ENCODE results near the gene HDAC4. TPM values are rescaled to one million over a fixed set of nuclear protein-coding genes. Genes with fewer than 3 reads are reported as not detected.
A peak's percentile ranks its signal among the peaks of the same experiment; 100 is the strongest.

HDAC4 gene
- polyA plus RNA-seq, 1 donor from 2014 or later: 2.8 TPM

GRCh38 chr2:239250216-239251081 is 150.4 kb downstream of the HDAC4 start:
- Mint-ChIP-seq H3K4me3 (peak overlapping the region in 1 of 4 donors; percentile 65), H3K27ac (no peak overlapping the region), H3K9me3 (no peaks in the 10 kb centered on the region), H3K27me3 (peaks cover 25% of the 10 kb centered on the region), H3K4me1 (peaks cover 14 to 28% (median 24%) of the 10 kb centered on the region in 3 donors), H3K36me3 (no peaks in the 10 kb centered on the region)

GRCh38 chr2:239249776-239250175 is 151.0 kb downstream of the HDAC4 start:
- peaks cover 12 to 28% (median 24%) of the 10 kb centered on the region in 3 donors for H3K4me1 Mint-ChIP-seq
- H3K27ac Mint-ChIP-seq: no peak overlapping the region
- H3K4me3 Mint-ChIP-seq: no peak overlapping the region
- peaks cover 25% of the 10 kb centered on the region for H3K27me3 Mint-ChIP-seq
- H3K36me3 Mint-ChIP-seq: no peaks in the 10 kb centered on the region
- no peaks in the 10 kb centered on the region for H3K9me3 Mint-ChIP-seq

DNA sequence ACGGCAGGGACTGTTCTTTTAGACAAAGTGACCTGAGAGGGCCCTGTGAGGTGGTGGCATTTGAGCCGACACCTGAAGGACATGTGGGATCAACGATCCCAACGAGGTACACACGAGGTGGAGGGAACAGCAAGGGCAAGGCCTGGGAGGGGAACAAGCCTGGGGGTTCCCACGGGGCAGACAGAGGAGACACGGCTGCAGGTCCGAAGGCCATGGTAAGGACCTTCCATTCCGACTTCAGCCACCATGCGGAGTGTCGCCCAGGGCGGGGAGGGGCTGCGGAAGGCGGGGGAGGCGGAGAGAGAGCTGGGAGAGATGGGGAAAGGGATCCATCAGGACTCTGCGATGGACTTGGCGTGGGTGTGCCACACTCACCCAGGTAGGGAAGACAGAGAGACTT is 151.8 kb downstream of the HDAC4 start:
- Mint-ChIP-seq H3K27me3 (peaks cover 19% of the 10 kb centered on the region), H3K9me3 (no peaks in the 10 kb centered on the region), H3K4me3 (no peak overlapping the region), H3K4me1 (peaks cover 11 to 21% (median 21%) of the 10 kb centered on the region in 3 donors), H3K27ac (no peak overlapping the region), H3K36me3 (no peaks in the 10 kb centered on the region)

DNA sequence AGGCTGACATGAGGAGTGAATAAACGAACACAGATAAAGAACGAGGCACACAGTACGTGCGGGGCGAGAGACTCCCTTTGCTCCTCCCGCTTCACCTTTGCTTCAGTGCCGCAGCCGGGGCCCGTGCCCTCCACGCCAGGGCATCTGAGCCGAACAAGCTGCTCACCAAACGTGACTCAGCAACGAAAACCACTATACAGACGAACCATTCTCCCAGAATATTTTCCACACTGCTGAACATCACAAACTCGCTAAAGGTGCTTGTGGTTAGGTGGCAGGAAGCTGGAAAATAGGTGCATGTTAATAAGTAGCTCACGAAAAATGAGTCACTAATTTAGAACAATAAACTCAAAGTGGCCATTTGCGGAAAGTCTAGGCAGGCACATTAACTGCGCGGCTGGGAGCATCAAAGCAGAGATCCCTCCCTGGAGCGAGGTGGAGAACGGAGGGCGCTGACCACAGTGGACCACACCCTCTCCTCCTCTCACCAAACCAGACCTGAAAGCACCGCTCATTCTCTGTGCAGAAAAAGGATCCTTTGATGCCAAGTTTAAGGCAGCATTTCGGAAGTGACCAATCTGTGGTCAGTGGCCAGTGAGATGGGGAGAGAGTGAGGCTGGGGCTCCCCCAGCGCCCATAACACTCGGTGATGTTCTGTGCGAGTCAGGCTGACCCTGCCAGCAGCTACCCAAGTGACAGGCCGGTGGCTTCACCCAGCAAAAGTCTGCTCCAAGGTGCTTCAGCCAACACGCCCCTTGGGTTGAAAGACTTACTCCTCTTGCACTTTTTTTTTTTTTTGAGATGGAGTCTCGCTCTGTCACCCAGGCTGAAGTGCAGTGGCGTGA is 153.2 kb downstream of the HDAC4 start:
- Mint-ChIP-seq H3K27me3 (peaks cover 8% of the 10 kb centered on the region), H3K27ac (peak overlapping the region in 1 of 3 donors; percentile 77), H3K36me3 (no peaks in the 10 kb centered on the region), H3K9me3 (no peaks in the 10 kb centered on the region), H3K4me1 (peaks cover 0 to 7% (median 6%) of the 10 kb centered on the region in 3 donors), H3K4me3 (no peak overlapping the region)

DNA sequence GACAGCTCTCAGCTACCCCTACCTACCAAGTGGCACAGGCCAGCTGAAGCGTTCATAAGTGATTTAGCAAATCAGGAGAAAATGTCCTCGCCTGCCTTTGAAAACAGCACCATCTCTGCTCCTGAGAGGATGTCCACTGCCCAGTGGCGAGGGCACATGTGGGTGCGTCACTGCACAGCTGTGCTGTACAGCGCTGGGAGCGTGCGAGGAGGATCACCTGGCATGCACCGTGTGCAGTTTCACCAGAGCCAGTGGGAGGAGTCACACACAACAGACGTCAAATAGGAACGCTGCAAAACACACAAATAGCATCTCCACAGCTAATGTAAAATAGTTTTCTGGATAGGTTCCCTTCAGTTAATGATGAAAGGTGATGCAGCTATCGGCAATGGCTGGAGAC is 154.1 kb downstream of the HDAC4 start:
- peaks cover 0 to 6% (median 5%) of the 10 kb centered on the region in 3 donors for H3K4me1 Mint-ChIP-seq
- no peaks in the 10 kb centered on the region for H3K9me3 Mint-ChIP-seq
- H3K36me3 Mint-ChIP-seq: peaks cover 1% of the 10 kb centered on the region
- H3K4me3 Mint-ChIP-seq: no peak overlapping the region
- H3K27ac Mint-ChIP-seq: no peak overlapping the region
- peaks cover 3% of the 10 kb centered on the region for H3K27me3 Mint-ChIP-seq

GRCh38 chr2:239245872-239246721 is 154.7 kb downstream of the HDAC4 start:
- H3K9me3 Mint-ChIP-seq: no peaks in the 10 kb centered on the region
- no peak overlapping the region for H3K27ac Mint-ChIP-seq
- peaks cover 1% of the 10 kb centered on the region for H3K36me3 Mint-ChIP-seq
- peaks cover 0 to 6% (median 5%) of the 10 kb centered on the region in 3 donors for H3K4me1 Mint-ChIP-seq
- H3K27me3 Mint-ChIP-seq: peaks cover 2% of the 10 kb centered on the region
- H3K4me3 Mint-ChIP-seq: no peak overlapping the region

GRCh38 chr2:239245107-239245506 is 155.7 kb downstream of the HDAC4 start:
- Mint-ChIP-seq H3K9me3 (no peaks in the 10 kb centered on the region), H3K27me3 (peaks cover 2% of the 10 kb centered on the region), H3K27ac (no peak overlapping the region), H3K4me1 (peaks cover 2 to 11% (median 10%) of the 10 kb centered on the region in 3 donors), H3K36me3 (peaks cover 1% of the 10 kb centered on the region), H3K4me3 (no peak overlapping the region)

- Mint-ChIP-seq H3K36me3 (peaks cover 1% of the 10 kb centered on the region), H3K9me3 (no peaks in the 10 kb centered on the region), H3K27me3 (peaks cover 2% of the 10 kb centered on the region), H3K27ac (peak overlapping the region in 1 of 3 donors; percentile 63), H3K4me3 (no peak overlapping the region), H3K4me1 (peaks cover 2 to 11% (median 10%) of the 10 kb centered on the region in 3 donors)
Measured at GRCh38 chr2:239244625-239245024, 156.2 kb downstream of the HDAC4 start.

DNA sequence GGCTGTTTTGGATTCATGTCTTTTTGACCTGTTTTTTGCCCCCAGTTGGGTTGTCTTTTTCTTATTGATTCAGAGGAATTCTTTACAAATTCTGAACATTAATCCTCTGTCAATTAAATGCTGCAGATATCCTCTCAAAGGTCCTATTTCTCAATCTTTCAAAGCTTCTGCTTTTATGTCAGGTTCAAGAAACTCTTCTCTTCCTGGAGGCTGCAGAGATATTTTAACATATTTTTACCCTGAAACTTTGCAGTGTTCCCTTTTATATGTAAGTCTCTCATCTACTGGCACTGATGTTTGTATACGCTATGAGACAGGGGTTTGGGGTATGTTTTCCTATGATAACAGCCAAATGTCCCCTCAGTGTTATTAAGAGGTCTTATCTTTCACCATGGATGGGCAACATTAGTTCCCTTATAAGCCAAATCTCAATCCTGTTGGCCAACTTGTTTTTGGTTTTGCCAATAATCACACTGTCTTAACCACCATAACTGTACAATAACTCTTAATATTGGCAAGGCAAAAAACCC is 159.3 kb downstream of the HDAC4 start:
- Mint-ChIP-seq H3K27ac (no peak overlapping the region), H3K4me1 (peaks cover 2 to 11% (median 7%) of the 10 kb centered on the region in 3 donors), H3K27me3 (peaks cover 2% of the 10 kb centered on the region), H3K4me3 (no peak overlapping the region), H3K9me3 (no peaks in the 10 kb centered on the region), H3K36me3 (peaks cover 1% of the 10 kb centered on the region)

DNA sequence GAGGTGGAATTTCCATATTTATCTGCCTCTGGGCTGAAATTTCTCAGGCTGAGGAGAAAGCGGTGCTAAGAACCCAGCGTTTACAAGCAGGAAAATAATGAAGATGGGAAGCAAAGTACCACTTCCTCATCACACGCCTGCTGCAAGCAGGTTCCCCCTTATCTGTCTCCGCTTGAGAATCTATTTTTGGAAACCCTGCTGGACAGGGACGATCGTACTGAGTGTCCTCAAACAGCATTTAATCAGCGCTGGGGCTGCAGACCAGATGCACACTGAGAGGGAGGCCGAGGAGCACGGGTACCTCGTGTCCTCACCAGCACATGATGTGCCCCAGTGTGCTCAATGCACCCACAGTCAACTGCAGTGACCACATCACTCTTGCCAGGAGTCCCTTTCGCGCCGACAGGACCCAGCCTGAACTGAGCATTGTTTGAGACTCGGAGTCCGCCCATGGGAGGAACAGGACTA is 160.4 kb downstream of the HDAC4 start:
- no peak overlapping the region for H3K27ac Mint-ChIP-seq
- H3K4me1 Mint-ChIP-seq: peaks cover 2 to 11% (median 7%) of the 10 kb centered on the region in 3 donors
- H3K36me3 Mint-ChIP-seq: peaks cover 1% of the 10 kb centered on the region
- H3K9me3 Mint-ChIP-seq: no peaks in the 10 kb centered on the region
- peaks cover 1% of the 10 kb centered on the region for H3K27me3 Mint-ChIP-seq
- no peak overlapping the region for H3K4me3 Mint-ChIP-seq

DNA sequence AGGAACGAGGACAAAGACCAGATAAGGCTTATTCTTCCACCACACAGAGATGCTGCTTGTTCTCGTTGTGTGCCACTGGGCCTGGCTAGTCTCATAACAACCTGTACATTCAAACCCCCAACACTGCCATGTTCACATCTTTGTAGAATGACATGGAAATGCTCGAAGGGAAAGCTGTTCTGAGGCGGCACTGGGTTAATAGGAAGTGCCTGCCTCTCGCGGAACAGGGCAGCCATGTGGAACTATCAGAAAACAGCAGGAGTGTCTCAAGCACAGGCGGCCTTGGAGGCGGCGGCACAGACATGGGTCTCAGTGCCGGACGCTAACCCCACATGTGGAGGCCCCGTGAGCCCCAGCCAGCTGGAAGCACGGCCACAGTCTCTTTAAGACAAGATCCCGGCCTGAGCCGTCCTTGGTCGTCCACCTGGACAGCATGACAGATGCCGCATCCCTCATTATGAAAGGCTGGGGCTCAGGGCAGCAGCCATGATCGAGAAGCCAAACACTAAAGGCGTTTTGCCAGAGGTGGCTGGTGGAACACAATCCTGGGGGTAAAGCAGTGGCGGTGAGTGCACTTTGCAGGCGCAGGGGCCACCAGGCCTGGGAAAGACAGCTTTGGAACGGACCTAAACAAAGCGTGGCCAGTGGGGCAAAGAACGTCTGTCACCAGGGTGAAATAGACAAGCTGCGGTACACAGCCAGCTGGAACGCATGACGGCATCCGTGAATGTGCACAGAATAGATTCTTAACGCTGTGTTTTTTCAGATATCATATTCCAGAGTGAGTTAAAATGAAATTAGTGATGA is 161.0 kb downstream of the HDAC4 start:
- H3K36me3 Mint-ChIP-seq: peaks cover 1% of the 10 kb centered on the region
- no peaks in the 10 kb centered on the region for H3K9me3 Mint-ChIP-seq
- H3K4me3 Mint-ChIP-seq: no peak overlapping the region
- H3K27ac Mint-ChIP-seq: peak overlapping the region in 1 of 3 donors; percentile 63
- H3K4me1 Mint-ChIP-seq: peaks cover 2 to 6% (median 5%) of the 10 kb centered on the region in 3 donors
- H3K27me3 Mint-ChIP-seq: no peaks in the 10 kb centered on the region

GRCh38 chr2:239238839-239239606 is 161.8 kb downstream of the HDAC4 start:
- H3K4me3 Mint-ChIP-seq: no peak overlapping the region
- peaks cover 1% of the 10 kb centered on the region for H3K36me3 Mint-ChIP-seq
- no peaks in the 10 kb centered on the region for H3K27me3 Mint-ChIP-seq
- peak overlapping the region in 1 of 3 donors; percentile 63 for H3K27ac Mint-ChIP-seq
- no peaks in the 10 kb centered on the region for H3K9me3 Mint-ChIP-seq
- H3K4me1 Mint-ChIP-seq: peaks cover 2 to 7% (median 6%) of the 10 kb centered on the region in 3 donors

- Mint-ChIP-seq H3K4me1 (peaks cover 2 to 7% (median 6%) of the 10 kb centered on the region in 3 donors), H3K9me3 (no peaks in the 10 kb centered on the region), H3K4me3 (no peak overlapping the region), H3K27ac (no peak overlapping the region), H3K36me3 (peaks cover 1% of the 10 kb centered on the region), H3K27me3 (no peaks in the 10 kb centered on the region)
Measured at GRCh38 chr2:239238381-239238780, 162.4 kb downstream of the HDAC4 start.
